GM12891 (cell line): Measurements from ENCODE around the gene DNAH11.

Source experiments
- DNase-seq: peaks from one replicate; pipeline ENCODE4 v3.0.0; 2011; ENCODE audit warnings: low spot score; ENCODE audit not compliant: insufficient read length
- FAIRE-seq: peaks from 2 replicates; lab custom pipeline; 2011; peaks lifted over from hg19 to GRCh38; lab: Jason Lieb, UNC
- PAX5 ChIP-seq: IDR thresholded peaks from 2 replicates; pipeline ENCODE4 v1.6.1; 2011; ENCODE audit warnings: low read length, moderate library complexity, mild to moderate bottlenecking; ENCODE audit not compliant: insufficient read depth, severe bottlenecking
- POLR2A ChIP-seq: IDR thresholded peaks from 2 replicates; pipeline ENCODE4 v1.6.1; 2011; ENCODE audit warnings: low read depth, low read length, control low read depth
- POLR2AphosphoS5 ChIP-seq: IDR thresholded peaks from 2 replicates; pipeline ENCODE4 v1.6.1; 2011; ENCODE audit warnings: low read depth, low read length, control low read depth
- POU2F2 ChIP-seq: IDR thresholded peaks from 2 replicates; pipeline ENCODE4 v1.6.1; 2011; ENCODE audit warnings: low read depth, mild to moderate bottlenecking, control low read depth, low read length, moderate library complexity
- SPI1 ChIP-seq: IDR thresholded peaks from 2 replicates; pipeline ENCODE4 v1.6.1; 2011; ENCODE audit warnings: low read depth, low read length, control low read depth
- TAF1 ChIP-seq: IDR thresholded peaks from 2 replicates; pipeline ENCODE4 v1.6.1; 2011; ENCODE audit warnings: low read depth, low read length, control low read depth

The DNAH11 gene

DNA sequence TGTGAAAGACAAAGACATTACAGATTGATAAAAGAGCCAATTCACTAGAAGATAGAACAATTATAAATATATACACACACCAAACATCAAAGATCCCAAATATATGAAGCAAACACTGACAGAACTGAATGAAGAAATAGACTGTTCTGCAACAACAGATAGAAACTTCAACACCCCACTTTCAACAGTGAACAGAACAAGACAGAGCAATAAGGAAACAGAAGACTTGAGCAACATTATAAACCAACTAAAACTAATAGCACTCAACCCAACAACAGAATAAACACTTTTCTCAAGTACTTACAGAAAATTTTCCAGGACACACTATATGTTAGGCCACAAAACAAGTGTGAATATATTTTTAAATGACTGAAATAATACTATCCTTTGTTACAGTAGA is 392.0 kb downstream of the DNAH11 start:
- DNase-seq (no peak), FAIRE-seq (no peak)
- TF ChIP-seq POLR2AphosphoS5, result no peak
- no peak for TF ChIP-seq TAF1
- TF ChIP-seq POLR2A, result no peak
- no peak for TF ChIP-seq SPI1
- TF ChIP-seq PAX5, result no peak
- TF ChIP-seq POU2F2, result no peak

DNA sequence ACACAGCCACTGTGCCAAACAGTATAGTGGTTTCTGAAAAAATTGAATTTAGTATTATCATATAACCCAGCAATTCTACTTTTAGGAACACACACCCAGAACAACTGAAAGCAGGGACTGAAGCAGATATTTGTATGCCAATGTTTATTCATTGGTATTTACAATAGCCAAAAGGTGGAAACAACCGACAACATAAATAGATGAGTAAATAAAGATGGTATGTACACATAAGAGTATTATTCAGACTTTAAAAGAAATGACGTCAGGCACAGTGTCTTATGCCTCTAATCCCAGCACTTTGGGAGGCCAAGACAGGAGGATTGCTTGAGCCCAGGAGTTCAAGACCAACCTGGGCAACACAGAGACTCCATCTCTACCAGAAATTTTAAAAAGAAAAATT is 395.6 kb downstream of the DNAH11 start:
- DNase-seq, result no peak
- no peak for TF ChIP-seq TAF1
- TF ChIP-seq POLR2AphosphoS5, result no peak
- no peak for TF ChIP-seq POU2F2
- no peak for TF ChIP-seq PAX5
- TF ChIP-seq SPI1, result no peak
- TF ChIP-seq POLR2A, result no peak
- FAIRE-seq, result no peak

DNA sequence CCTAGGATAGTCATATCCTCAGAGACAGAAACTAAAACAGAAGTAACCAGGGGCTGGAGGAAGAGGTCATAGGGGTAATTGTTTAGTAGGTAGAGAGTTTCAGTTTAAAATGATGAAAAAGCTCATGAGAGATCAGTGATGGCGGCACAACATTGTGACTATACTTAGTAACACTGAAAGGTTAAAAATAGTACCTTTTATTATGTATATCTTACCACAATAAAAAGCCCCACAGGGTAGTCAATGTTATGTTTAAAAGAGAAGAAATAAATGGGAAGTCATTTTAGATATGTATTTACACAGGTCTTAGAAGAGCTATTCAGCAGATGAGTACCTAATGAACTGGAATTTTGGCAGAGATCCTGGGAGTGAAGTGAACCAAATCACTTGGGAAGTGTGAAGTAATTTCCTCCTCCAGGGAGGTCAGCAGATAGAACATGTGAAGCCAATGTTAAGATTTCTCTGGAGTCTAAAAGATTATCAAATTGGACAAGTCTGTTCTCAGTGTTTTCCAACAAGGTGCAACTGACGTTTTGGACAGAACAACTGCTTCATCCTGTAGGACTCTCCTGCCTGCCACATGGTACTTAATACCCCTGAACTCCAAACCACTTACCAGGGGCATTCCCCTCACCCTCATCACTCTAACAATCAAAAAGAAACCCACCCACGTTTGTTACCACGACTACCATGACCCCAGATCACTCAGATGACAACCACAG is 396.5 kb downstream of the DNAH11 start:
- DNase-seq, result no peak
- FAIRE-seq, result peak; percentile 91
- TF ChIP-seq POLR2AphosphoS5 (no peak), POU2F2 (0 out of 2 replicates have a peak, but pooled peaks have one; percentile 49), TAF1 (no peak), SPI1 (0 out of 2 replicates have a peak, but pooled peaks have one; percentile 3)

DNA sequence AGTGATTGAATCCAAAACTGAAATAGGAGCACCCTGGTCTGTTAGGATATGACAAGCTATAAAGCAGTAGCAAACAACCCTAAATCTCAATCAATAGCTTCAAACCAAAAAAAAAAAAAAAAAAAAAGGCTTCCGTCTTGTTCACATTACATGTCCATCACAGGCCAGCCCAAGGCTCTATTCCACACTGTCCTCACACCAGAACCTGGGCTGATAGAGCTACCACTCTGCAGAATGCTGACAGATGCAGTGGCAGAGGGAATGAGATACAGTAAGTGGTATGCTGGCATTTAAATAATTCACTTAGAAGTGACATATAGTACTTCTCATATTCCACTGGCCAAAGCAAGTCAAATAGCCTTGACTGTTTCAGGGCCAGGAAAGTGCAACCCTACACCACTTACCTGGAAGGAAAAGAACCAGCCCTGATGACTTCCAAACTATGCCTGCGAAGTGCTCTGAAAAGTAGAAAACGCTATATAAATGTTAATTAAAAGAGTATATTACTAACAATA is 397.1 kb downstream of the DNAH11 start:
- DNase-seq, result no peak

DNA sequence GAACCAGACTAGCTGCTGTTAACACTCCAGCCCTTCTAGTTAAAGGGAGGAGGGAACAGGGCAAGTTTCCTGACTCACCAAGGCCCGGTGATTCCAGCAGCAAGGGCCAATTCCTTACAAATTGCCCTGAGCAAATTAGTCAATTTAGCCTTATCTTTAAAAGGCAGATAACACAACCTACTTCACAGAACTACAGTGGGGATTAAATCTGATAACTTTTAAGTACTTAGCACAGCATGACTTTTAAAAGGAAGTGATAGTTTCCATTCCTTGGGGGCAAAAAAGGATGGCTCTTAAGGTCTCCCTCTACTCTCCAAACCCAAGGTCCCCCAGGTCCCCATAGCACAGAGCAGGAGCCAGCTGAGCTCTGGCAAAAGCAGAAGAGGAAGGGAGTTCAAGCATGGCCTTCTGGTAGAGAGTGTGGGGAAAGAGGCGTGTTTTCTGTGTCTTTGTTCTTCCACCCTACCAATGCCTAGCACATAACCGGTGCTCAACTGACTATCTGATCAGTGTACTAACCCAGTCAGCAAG is 398.8 kb downstream of the DNAH11 start:
- TF ChIP-seq SPI1 (peak; percentile 81), TAF1 (no peak), POLR2AphosphoS5 (0 out of 2 replicates have a peak, but pooled peaks have one; percentile 23)
- FAIRE-seq, result peak; percentile 51
- no peak for DNase-seq

More for the DNA sequence above, 397.1 kb downstream of the DNAH11 start:
- no peak for TF ChIP-seq POLR2A
- no peak for TF ChIP-seq TAF1
- no peak; the same call in 1 of the 2 replicates for TF ChIP-seq POU2F2
- FAIRE-seq, result peak; percentile 38

DNA sequence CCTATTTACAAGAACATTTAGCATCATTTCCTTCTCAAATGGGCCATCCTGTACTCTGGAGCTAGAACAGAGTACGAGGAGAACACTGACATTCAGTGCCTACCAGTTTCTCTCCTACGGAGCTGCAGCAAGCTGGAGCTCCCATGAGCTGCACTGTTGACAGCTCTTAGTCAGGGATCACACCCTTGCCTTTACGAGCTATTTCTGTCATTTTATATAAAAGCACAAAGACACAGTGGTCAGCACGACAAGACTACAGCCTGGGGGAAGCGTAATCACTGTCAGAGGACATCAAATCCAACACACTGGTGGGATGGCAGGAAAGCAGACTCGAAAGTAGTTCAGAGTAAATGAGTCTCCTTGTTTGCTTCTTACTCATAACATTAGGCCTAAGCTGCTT is 400.1 kb downstream of the DNAH11 start:
- TF ChIP-seq POLR2A (no peak), POU2F2 (no peak), POLR2AphosphoS5 (no peak), SPI1 (no peak), PAX5 (no peak), TAF1 (no peak)
- no peak for FAIRE-seq
- DNase-seq, result no peak

DNA sequence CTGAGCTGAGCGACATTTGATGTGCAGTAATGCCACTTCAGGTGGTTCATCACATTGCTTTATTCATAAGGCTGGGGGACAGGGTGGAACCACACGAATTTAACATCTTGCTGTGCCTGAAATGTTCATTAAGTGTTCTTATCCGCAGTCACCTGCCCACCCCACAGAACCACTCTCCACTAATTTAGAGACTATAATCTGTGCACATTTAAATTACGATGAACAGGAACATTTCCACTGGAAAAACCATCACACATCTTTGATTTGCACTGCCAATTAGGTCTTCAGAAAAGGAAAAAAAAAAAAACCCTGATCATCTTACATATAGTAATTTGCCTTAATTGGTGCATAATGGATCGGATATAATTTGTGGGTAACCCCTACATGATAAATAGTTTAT is 400.6 kb downstream of the DNAH11 start:
- no peak for FAIRE-seq
- no peak for DNase-seq

DNA sequence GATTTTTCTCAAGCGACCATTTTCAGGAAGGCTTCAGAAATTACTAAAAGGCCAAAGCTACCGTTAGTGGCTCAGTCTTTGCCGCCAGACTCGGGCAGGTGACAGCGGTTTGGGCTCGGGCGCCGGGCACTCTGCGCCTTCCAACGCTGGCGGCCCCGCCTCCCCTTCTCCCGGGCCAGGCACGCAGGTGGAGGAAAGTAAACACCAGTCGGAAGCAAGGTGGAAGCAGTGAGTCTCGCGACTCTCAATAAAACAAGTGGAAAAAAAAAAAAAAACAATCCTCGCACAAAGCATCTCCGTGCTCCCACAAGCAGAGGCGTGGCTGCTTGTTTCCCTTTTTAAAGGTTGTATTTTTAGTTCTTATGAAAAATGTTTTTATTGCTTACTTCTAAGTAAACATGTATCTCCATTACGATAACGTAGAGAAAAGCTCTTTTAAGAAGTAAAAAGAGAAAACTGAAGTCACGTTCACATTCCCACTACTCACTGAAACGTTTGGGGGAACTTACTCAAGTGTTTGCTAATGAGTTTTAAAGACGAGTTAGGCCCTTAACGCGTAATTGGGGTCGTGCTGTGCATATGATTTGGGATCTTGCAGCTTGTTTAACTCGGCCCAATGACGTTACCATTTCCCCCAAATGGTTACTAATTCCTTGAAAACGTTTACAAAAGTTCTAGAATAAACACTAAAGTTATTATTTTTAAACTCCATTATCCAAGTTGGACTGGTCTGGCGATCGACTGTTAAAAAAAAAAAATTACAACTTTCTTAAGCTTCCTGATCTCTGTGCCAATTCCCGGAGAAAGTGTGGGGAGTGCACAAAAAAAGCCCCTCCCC is 402.0 kb downstream of the DNAH11 start:
- no peak for TF ChIP-seq PAX5
- no peak for TF ChIP-seq POU2F2
- no peak for TF ChIP-seq TAF1
- no peak for TF ChIP-seq SPI1
- no peak for TF ChIP-seq POLR2A
- TF ChIP-seq POLR2AphosphoS5, result no peak
- FAIRE-seq (peak; percentile 43), DNase-seq (no peak)

More for the DNA sequence above, 400.6 kb downstream of the DNAH11 start:
- TF ChIP-seq POU2F2 (no peak), PAX5 (no peak), POLR2AphosphoS5 (no peak), POLR2A (no peak), SPI1 (no peak), TAF1 (no peak)

DNA sequence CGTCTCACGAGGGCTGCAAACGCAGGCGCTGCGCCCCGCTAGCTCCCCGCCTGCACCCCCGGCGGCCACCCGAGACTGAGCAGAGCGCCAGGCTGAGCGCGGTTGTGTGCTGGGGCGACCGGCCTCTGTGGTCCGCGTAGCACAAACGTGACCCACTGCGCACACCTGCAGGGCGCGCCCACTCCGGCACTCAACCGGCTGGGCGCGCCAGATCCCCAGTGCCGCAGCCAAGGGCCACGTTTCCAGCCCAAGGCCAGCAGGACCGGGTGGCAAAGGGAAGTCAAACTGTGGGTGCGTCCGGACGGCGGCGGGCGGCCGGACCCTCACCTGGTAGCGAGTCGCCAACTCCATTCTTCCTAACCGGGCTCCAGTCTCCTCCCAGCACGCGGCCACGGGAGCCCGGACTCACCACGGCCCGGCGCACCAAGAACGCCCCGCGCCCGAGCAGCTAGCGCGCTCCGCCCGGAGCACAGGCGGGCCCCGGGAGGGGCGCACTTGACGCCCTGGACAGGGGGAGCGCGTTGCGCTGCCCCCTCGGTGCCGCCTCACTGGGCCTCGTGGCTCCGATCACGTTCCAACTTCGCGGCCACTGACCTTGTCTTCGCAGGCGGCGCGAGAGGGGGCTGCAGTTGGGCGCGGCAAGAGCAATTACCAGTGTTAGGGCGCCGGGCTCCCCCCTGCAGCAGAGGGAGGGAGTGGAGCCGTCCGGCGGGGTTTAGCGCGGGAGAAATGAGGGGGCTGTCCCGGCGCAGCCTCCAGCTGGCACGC is 402.8 kb downstream of the DNAH11 start, which contains the start of gene CDCA7L:
Gene CDCA7L (minus strand): TSS at position 446 of the 768 bp plus-strand sequence. CDS start 95 bp downstream, at position 351.
- FAIRE-seq (peak; percentile 93), DNase-seq (peak; percentile 75)

More for the DNA sequence above, 402.8 kb downstream of the DNAH11 start, which contains the start of gene CDCA7L:
- peak; percentile 45; the same call in 1 of the 2 replicates for TF ChIP-seq TAF1
- peak; percentile 75 for TF ChIP-seq POLR2A
- peak; percentile 33; the same call in 1 of the 2 replicates for TF ChIP-seq POU2F2
- no peak for TF ChIP-seq SPI1
- TF ChIP-seq PAX5, result peak; percentile 26
- peak; percentile 69; the same call in 1 of the 2 replicates for TF ChIP-seq POLR2AphosphoS5
